ENCODE data around the gene ZBTB32. TPM values are rescaled to one million over a fixed set of nuclear protein-coding genes. Genes with fewer than 3 reads are reported as not detected.

Gene ZBTB32
- total and polyA plus RNA-seq, 4 donors: 0.47 TPM; not detected in 3

DNA sequence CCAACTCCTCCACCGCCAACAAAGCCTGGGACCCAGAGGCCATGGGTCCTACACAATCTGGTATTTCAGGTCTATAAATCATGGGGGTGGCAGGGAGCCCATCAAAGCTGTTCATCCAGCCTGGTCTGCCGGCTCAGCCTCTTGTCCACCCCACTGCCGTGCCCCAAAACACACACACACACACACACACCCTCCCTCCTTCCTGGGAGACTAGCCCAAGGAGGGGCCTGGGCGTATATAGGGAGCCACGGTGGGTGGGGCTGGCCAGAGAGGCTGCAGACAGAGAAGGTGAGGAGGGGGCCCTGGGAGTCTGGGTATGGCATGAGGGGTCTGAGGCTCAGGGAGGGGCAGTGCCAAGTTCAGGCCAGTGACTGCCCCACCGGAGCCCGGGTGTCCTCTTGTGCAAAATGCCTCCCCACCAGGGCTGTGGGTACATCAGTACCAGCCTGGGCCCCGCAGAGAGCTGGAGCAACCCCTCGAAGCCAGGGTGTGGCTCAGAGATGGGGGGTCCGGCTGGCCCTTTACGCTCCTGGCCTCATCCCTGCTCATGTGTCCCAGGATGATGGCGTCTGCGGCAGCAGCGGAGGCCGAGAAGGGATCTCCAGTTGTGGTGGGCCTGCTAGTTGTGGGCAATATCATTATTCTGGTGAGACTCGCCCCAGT, 38.0 kb upstream of the ZBTB32 start, which contains the start of gene UPK1A:
Gene UPK1A, plus strand, starts transcription at position 267 of the 663 bp plus-strand sequence. Its CDS starts 296 bp downstream, at position 563.
- H3K9ac ChIP-seq (ENCODE audit: low read depth in 1 of 2, low read length in 2 of 2): no peak within 1 kb of the TSS
- H3K27ac ChIP-seq (ENCODE audit: low read depth in 1 of 2, low read length in 2 of 2): no peak within 1 kb of the TSS
- H3K36me3 ChIP-seq (ENCODE audit: control insufficient read depth in 4 of 4, insufficient read depth in 3 of 4, low read depth in 1 of 4, low read length in 3 of 4): peaks cover 2 to 6% (median 5%) of the 10 kb centered on the region in 4 donors
- TF ChIP-seq JUND (IDR thresholded peaks at IDR 0.05) (no peak), EGR1 (IDR thresholded peaks at IDR 0.05; ENCODE audit: low read depth in 2 of 2) (no peak), SP1 (IDR thresholded peaks at IDR 0.05) (no peak), RAD21 (IDR thresholded peaks at IDR 0.05) (no peak)
- H3K4me3 ChIP-seq (ENCODE audit: low read depth in 1 of 3, low read length in 3 of 3): no peak within 1 kb of the TSS
- no peaks in the 10 kb centered on the region for H3K9me3 ChIP-seq (ENCODE audit: control insufficient read depth in 4 of 4, low read length in 3 of 4)
- 82% methylated on average over 16 of the region's 16 CpGs for WGBS
- no peaks in the 10 kb centered on the region for H3K27me3 ChIP-seq (ENCODE audit: control insufficient read depth in 4 of 4, insufficient read depth in 4 of 4, low read length in 3 of 4)
- DNase-seq (ENCODE audit: low spot score): no peak
- H3K4me1 ChIP-seq (ENCODE audit: control insufficient read depth in 4 of 4, insufficient read depth in 4 of 4, low read length in 3 of 4): peaks cover 2 to 3% (median 3%) of the 10 kb centered on the region in 4 donors

DNA sequence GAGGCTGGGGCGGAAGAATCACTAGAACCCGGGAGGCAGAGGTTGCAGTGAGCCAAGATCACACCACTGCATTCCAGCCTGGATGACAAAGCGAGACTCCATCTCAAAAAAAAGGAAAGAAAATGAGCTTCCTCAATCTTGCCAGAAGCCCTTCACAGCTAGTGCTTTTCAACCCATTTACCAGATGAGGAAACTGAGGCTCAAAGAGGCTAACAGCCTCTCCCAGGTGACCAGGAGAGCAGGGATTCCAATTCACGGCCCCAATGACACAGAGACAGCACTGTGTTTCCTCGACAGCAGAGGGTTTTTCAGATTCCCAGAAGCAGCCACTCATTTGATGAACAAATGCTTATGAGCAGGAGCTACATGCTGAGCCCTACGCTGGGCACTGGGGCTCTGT, 34.8 kb upstream of the ZBTB32 start:
- peaks cover 0 to 6% (median 2%) of the 10 kb centered on the region in 4 donors for H3K4me1 ChIP-seq (ENCODE audit: control insufficient read depth in 4 of 4, insufficient read depth in 4 of 4, low read length in 3 of 4)
- TF ChIP-seq GABPA (IDR thresholded peaks at IDR 0.05 in 1 of 2, conservative IDR thresholded peaks at IDR 0.05 in 1 of 2): no peak
- H3K9me3 ChIP-seq (ENCODE audit: control insufficient read depth in 4 of 4, low read length in 3 of 4): no peaks in the 10 kb centered on the region
- no peaks in the 10 kb centered on the region for H3K36me3 ChIP-seq (ENCODE audit: control insufficient read depth in 4 of 4, insufficient read depth in 3 of 4, low read depth in 1 of 4, low read length in 3 of 4)
- no peaks in the 10 kb centered on the region for H3K27me3 ChIP-seq (ENCODE audit: control insufficient read depth in 4 of 4, insufficient read depth in 4 of 4, low read length in 3 of 4)
- 82% methylated on average over 6 of the region's 6 CpGs for WGBS
- H3K27ac ChIP-seq (ENCODE audit: low read depth in 1 of 2, low read length in 2 of 2): no peak overlapping the region
- no peak overlapping the region for H3K4me3 ChIP-seq (ENCODE audit: low read depth in 1 of 3, low read length in 3 of 3)
- H3K9ac ChIP-seq (ENCODE audit: low read depth in 1 of 2, low read length in 2 of 2): no peak overlapping the region
- DNase-seq (ENCODE audit: low spot score): no peak

GRCh38 chr19:35669974-35670373, 34.4 kb upstream of the ZBTB32 start:
- no peak for DNase-seq (ENCODE audit: low spot score)
- Histone ChIP-seq H3K4me1 (ENCODE audit: control insufficient read depth in 4 of 4, insufficient read depth in 4 of 4, low read length in 3 of 4) (peaks cover 0 to 6% (median 2%) of the 10 kb centered on the region in 4 donors), H3K4me3 (ENCODE audit: low read depth in 1 of 3, low read length in 3 of 3) (no peak overlapping the region), H3K9me3 (ENCODE audit: control insufficient read depth in 4 of 4, low read length in 3 of 4) (no peaks in the 10 kb centered on the region), H3K36me3 (ENCODE audit: control insufficient read depth in 4 of 4, insufficient read depth in 3 of 4, low read depth in 1 of 4, low read length in 3 of 4) (no peaks in the 10 kb centered on the region), H3K27me3 (ENCODE audit: control insufficient read depth in 4 of 4, insufficient read depth in 4 of 4, low read length in 3 of 4) (no peaks in the 10 kb centered on the region), H3K27ac (ENCODE audit: low read depth in 1 of 2, low read length in 2 of 2) (no peak overlapping the region), H3K9ac (ENCODE audit: low read depth in 1 of 2, low read length in 2 of 2) (no peak overlapping the region)
- WGBS: 71% methylated on average over 4 of the region's 4 CpGs
- TF ChIP-seq, protein P1, sequence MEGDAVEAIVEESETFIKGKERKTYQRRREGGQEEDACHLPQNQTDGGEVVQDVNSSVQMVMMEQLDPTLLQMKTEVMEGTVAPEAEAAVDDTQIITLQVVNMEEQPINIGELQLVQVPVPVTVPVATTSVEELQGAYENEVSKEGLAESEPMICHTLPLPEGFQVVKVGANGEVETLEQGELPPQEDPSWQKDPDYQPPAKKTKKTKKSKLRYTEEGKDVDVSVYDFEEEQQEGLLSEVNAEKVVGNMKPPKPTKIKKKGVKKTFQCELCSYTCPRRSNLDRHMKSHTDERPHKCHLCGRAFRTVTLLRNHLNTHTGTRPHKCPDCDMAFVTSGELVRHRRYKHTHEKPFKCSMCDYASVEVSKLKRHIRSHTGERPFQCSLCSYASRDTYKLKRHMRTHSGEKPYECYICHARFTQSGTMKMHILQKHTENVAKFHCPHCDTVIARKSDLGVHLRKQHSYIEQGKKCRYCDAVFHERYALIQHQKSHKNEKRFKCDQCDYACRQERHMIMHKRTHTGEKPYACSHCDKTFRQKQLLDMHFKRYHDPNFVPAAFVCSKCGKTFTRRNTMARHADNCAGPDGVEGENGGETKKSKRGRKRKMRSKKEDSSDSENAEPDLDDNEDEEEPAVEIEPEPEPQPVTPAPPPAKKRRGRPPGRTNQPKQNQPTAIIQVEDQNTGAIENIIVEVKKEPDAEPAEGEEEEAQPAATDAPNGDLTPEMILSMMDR (IDR thresholded peaks at IDR 0.05; ENCODE audit: low read depth, low read length, missing input control): no peak
- no peak for TF ChIP-seq SP1 (IDR thresholded peaks at IDR 0.05)
- no peak for TF ChIP-seq EGR1 (IDR thresholded peaks at IDR 0.05; ENCODE audit: low read depth in 2 of 2)
- no peak for TF ChIP-seq FOXA2 (IDR thresholded peaks at IDR 0.05)
- TF ChIP-seq, protein P2, sequence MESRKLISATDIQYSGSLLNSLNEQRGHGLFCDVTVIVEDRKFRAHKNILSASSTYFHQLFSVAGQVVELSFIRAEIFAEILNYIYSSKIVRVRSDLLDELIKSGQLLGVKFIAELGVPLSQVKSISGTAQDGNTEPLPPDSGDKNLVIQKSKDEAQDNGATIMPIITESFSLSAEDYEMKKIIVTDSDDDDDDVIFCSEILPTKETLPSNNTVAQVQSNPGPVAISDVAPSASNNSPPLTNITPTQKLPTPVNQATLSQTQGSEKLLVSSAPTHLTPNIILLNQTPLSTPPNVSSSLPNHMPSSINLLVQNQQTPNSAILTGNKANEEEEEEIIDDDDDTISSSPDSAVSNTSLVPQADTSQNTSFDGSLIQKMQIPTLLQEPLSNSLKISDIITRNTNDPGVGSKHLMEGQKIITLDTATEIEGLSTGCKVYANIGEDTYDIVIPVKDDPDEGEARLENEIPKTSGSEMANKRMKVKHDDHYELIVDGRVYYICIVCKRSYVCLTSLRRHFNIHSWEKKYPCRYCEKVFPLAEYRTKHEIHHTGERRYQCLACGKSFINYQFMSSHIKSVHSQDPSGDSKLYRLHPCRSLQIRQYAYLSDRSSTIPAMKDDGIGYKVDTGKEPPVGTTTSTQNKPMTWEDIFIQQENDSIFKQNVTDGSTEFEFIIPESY (IDR thresholded peaks at IDR 0.05): no peak
- no peak for TF ChIP-seq GABPA (IDR thresholded peaks at IDR 0.05 in 1 of 2, conservative IDR thresholded peaks at IDR 0.05 in 1 of 2)
- TF ChIP-seq HNF4G (IDR thresholded peaks at IDR 0.05): no peak
